ENCODE results near the gene CLDN2. TPM values are rescaled to one million over a fixed set of nuclear protein-coding genes. Genes with fewer than 3 reads are reported as not detected.

CLDN2 gene
- polyA plus RNA-seq, 1 experiment = 0.04 TPM

DNA sequence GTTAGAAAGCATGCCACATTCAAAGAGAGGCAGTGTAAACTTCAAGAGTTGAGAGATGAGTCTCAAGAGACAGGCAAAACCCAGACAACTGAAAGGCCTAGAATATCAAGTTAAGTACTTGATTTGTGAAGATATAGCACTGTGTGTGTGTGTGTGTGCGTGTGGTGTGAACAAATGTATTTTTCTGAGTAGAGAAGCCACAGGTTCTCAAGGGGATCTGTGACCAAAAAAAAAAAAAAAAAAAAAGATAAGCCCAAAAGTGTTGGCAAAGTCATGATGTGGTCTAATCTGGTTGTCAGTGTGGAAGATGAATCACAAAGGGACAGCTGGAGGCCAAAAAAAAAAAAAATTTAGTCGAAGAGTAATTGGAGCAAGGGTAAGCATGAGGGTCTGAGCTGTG is 20.9 kb upstream of the CLDN2 start:
- Histone ChIP-seq H3K9me3 (ENCODE audit: control insufficient read depth, insufficient read depth, low read length) (no peaks in the 10 kb centered on the region), H3K4me3 (ENCODE audit: low read depth, low read length) (no peak overlapping the region), H3K27ac (ENCODE audit: low read depth, low read length) (no peak overlapping the region), H3K27me3 (ENCODE audit: control insufficient read depth, insufficient read depth, low read length) (no peaks in the 10 kb centered on the region)
- TF ChIP-seq, protein P1, sequence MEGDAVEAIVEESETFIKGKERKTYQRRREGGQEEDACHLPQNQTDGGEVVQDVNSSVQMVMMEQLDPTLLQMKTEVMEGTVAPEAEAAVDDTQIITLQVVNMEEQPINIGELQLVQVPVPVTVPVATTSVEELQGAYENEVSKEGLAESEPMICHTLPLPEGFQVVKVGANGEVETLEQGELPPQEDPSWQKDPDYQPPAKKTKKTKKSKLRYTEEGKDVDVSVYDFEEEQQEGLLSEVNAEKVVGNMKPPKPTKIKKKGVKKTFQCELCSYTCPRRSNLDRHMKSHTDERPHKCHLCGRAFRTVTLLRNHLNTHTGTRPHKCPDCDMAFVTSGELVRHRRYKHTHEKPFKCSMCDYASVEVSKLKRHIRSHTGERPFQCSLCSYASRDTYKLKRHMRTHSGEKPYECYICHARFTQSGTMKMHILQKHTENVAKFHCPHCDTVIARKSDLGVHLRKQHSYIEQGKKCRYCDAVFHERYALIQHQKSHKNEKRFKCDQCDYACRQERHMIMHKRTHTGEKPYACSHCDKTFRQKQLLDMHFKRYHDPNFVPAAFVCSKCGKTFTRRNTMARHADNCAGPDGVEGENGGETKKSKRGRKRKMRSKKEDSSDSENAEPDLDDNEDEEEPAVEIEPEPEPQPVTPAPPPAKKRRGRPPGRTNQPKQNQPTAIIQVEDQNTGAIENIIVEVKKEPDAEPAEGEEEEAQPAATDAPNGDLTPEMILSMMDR (IDR thresholded peaks at IDR 0.05; ENCODE audit: low read depth, low read length) = no peak
- ChIA-PET CTCF (interaction anchor here (0.8 to 6.3 kb wide), 4 partner anchors 38 to 61 kb away, joined by 3 to 47 read pairs (median 4); no protein-coding TSS in a partner anchor), POLR2A (no interaction called here)
- no peak for DNase-seq (ENCODE audit: low read depth, low spot score)

DNA sequence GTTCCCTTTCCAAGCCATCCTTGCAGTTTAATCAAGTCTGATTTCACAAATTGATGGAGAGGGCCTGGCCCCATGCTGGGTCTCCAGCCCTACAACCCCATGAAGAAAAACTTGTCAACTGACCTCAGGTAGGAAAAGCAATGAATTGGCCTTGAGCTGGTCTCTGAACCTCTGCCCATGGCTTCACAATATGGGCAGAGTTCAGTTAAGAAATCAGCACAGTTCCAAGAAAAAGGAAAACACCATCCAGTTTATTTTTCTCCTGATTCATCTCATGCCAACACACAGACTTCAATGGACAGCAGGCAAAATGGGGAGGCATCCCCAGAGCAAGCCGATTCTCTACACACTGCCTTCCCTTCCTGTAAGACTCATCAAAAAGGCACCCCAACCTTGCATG is 20.4 kb upstream of the CLDN2 start:
- POLR2A ChIA-PET = no interaction called here

DNA sequence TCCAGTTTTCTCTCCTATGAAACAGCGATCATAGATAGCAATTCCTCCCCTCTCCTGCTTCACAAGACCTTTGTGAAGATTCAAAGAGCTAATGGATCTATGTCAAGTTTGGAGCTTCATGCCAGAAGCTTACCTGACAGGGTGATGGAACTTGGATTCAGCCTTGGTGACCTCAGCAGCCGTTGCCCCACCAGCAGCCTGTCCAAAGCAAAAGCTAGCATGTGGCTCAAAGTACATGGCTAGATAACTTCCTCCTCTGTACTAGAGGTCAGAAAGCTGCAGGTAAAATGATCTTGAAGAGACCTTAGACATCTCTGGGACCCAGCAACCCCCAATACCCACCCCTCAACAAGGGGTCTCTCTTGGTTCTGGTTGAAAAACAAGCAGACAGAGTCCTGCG is 18.9 kb upstream of the CLDN2 start:
- no peak for DNase-seq (ENCODE audit: low read depth, low spot score)
- ChIA-PET CTCF (interaction anchor here (0.5 to 6.3 kb wide), 5 partner anchors 9 to 753 kb away, joined by 3 to 47 read pairs (median 4); no protein-coding TSS in a partner anchor), POLR2A (no interaction called here)
- Histone ChIP-seq H3K27ac (ENCODE audit: low read depth, low read length) (no peak overlapping the region), H3K9me3 (ENCODE audit: control insufficient read depth, insufficient read depth, low read length) (no peaks in the 10 kb centered on the region), H3K27me3 (ENCODE audit: control insufficient read depth, insufficient read depth, low read length) (no peaks in the 10 kb centered on the region), H3K4me3 (ENCODE audit: low read depth, low read length) (no peak overlapping the region)
- TF ChIP-seq, protein P1 (IDR thresholded peaks at IDR 0.05; ENCODE audit: low read depth, low read length) = no peak

More for the DNA sequence above, 20.4 kb upstream of the CLDN2 start:
- H3K27ac ChIP-seq (ENCODE audit: low read depth, low read length) = no peak overlapping the region
- CTCF ChIA-PET = interaction anchor here (6.3 kb wide), 1 partner anchor 60 kb away, joined by 47 read pairs; no protein-coding TSS in a partner anchor
- DNase-seq (ENCODE audit: low read depth, low spot score) = no peak
- H3K4me3 ChIP-seq (ENCODE audit: low read depth, low read length) = no peak overlapping the region
- H3K9me3 ChIP-seq (ENCODE audit: control insufficient read depth, insufficient read depth, low read length) = no peaks in the 10 kb centered on the region
- TF ChIP-seq, protein P1 (IDR thresholded peaks at IDR 0.05; ENCODE audit: low read depth, low read length) = no peak
- no peaks in the 10 kb centered on the region for H3K27me3 ChIP-seq (ENCODE audit: control insufficient read depth, insufficient read depth, low read length)

DNA sequence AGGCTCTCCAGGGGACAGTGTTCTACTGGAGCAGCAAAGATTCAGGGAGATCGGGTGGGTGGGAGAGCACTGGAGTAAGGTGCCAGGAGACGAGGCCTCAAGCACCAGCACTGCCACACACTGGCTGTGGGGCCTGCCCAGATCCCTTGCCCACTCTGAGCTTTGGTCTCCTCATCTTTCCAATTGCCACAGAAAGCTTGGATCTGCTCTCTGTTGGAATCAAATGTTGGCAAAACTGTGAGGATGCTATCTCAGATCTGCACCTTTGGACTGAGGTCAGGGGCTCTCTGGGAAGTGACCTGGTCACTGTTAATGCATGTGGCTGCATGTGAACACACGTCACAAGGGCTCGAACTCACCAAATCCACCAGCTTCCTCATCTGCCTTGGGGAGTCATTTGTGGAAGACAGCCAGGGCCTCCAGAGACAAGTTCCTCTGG is 18.4 kb upstream of the CLDN2 start:
- DNase-seq (ENCODE audit: low read depth, low spot score) = no peak
- ChIA-PET CTCF (interaction anchor here (0.5 to 6.3 kb wide), 4 partner anchors 7 to 753 kb away, joined by 3 to 47 read pairs (median 7); no protein-coding TSS in a partner anchor), POLR2A (no interaction called here)
- Histone ChIP-seq H3K27me3 (ENCODE audit: control insufficient read depth, insufficient read depth, low read length) (no peaks in the 10 kb centered on the region), H3K4me3 (ENCODE audit: low read depth, low read length) (no peak overlapping the region), H3K9me3 (ENCODE audit: control insufficient read depth, insufficient read depth, low read length) (no peaks in the 10 kb centered on the region), H3K27ac (ENCODE audit: low read depth, low read length) (no peak overlapping the region)
- TF ChIP-seq, protein P1 (IDR thresholded peaks at IDR 0.05; ENCODE audit: low read depth, low read length) = no peak

DNA sequence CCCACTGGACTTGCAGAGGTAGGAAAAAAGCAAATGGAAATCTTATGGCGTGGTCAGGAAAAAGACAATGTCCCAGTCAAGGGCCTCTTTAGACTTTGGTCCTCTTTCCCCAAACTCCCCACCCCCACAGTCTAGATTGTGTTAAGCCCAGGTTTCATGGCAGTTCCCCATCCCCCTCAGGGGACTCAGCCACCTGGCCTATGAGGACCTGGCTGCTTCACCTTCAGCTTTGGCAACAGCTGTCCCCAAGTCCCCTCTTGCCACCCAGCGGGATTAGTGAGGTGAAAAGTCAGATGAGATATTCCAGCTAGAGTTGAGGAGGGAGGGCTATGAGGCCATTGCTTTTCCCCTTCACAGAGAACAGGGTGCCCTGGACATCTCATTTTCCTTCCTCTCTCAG is 17.5 kb upstream of the CLDN2 start:
- Histone ChIP-seq H3K9me3 (ENCODE audit: control insufficient read depth, insufficient read depth, low read length) (no peaks in the 10 kb centered on the region), H3K27me3 (ENCODE audit: control insufficient read depth, insufficient read depth, low read length) (no peaks in the 10 kb centered on the region), H3K27ac (ENCODE audit: low read depth, low read length) (no peak overlapping the region), H3K4me3 (ENCODE audit: low read depth, low read length) (no peak overlapping the region)
- DNase-seq (ENCODE audit: low read depth, low spot score) = no peak
- POLR2A ChIA-PET = no interaction called here
- CTCF ChIA-PET = interaction anchor here (2.0 kb wide), 1 partner anchor 8 kb away, joined by 7 read pairs; no protein-coding TSS in a partner anchor
- TF ChIP-seq, protein P1 (IDR thresholded peaks at IDR 0.05; ENCODE audit: low read depth, low read length) = no peak
